ENCODE results near the gene CREG1.
A peak's percentile ranks its signal among the peaks of the same experiment; 100 is the strongest.

The CREG1 gene

GRCh38 chr1:167544447-167545093 lies 9.0 kb downstream of the CREG1 start:
- Histone ChIP-seq H3K9me3 (ENCODE audit: control insufficient read depth, low read length) (no peaks in the 10 kb centered on the region), H3K4me3 (ENCODE audit: low read length) (no peak overlapping the region), H3K4me1 (ENCODE audit: control insufficient read depth, insufficient read depth, low read length) (peaks cover 38% of the 10 kb centered on the region), H3K9ac (ENCODE audit: low read length) (no peak overlapping the region), H3K36me3 (ENCODE audit: control insufficient read depth, insufficient read depth, low read length, severe bottlenecking) (peaks cover 12% of the 10 kb centered on the region), H3K27me3 (replicated peaks; ENCODE audit: control insufficient read depth, insufficient read depth, low read length) (no peaks in the 10 kb centered on the region)
- DNase-seq (ENCODE audit: low read depth) = no peak

- Histone ChIP-seq H3K4me3 (ENCODE audit: low read length) (no peak overlapping the region), H3K36me3 (ENCODE audit: control insufficient read depth, insufficient read depth, low read length, severe bottlenecking) (peaks cover 12% of the 10 kb centered on the region), H3K9ac (ENCODE audit: low read length) (no peak overlapping the region), H3K27me3 (replicated peaks; ENCODE audit: control insufficient read depth, insufficient read depth, low read length) (no peaks in the 10 kb centered on the region), H3K4me1 (ENCODE audit: control insufficient read depth, insufficient read depth, low read length) (peaks cover 37% of the 10 kb centered on the region), H3K9me3 (ENCODE audit: control insufficient read depth, low read length) (no peaks in the 10 kb centered on the region)
- no peak for DNase-seq (ENCODE audit: low read depth)
Measured at GRCh38 chr1:167543199-167543990, 10.2 kb downstream of the CREG1 start.

GRCh38 chr1:167542109-167543032 lies 11.2 kb downstream of the CREG1 start:
- H3K9ac ChIP-seq (ENCODE audit: low read length) = no peak overlapping the region
- no peak for DNase-seq (ENCODE audit: low read depth)
- H3K4me1 ChIP-seq (ENCODE audit: control insufficient read depth, insufficient read depth, low read length) = peaks cover 31% of the 10 kb centered on the region
- no peak overlapping the region for H3K4me3 ChIP-seq (ENCODE audit: low read length)
- H3K27me3 ChIP-seq (replicated peaks; ENCODE audit: control insufficient read depth, insufficient read depth, low read length) = no peaks in the 10 kb centered on the region
- no peaks in the 10 kb centered on the region for H3K9me3 ChIP-seq (ENCODE audit: control insufficient read depth, low read length)
- peaks cover 12% of the 10 kb centered on the region for H3K36me3 ChIP-seq (ENCODE audit: control insufficient read depth, insufficient read depth, low read length, severe bottlenecking)

- Histone ChIP-seq H3K9me3 (ENCODE audit: control insufficient read depth, low read length) (no peaks in the 10 kb centered on the region), H3K4me3 (ENCODE audit: low read length) (no peak overlapping the region), H3K36me3 (ENCODE audit: control insufficient read depth, insufficient read depth, low read length, severe bottlenecking) (peaks cover 12% of the 10 kb centered on the region), H3K9ac (ENCODE audit: low read length) (no peak overlapping the region), H3K27me3 (replicated peaks; ENCODE audit: control insufficient read depth, insufficient read depth, low read length) (no peaks in the 10 kb centered on the region), H3K4me1 (ENCODE audit: control insufficient read depth, insufficient read depth, low read length) (peaks cover 31% of the 10 kb centered on the region)
- DNase-seq (ENCODE audit: low read depth) = peak; percentile 71
Measured at GRCh38 chr1:167541610-167542009, 12.0 kb downstream of the CREG1 start.

GRCh38 chr1:167541003-167541402 lies 12.6 kb downstream of the CREG1 start:
- peak overlapping the region; percentile 49 for H3K9ac ChIP-seq (ENCODE audit: low read length)

GRCh38 chr1:167538657-167539056 lies 14.9 kb downstream of the CREG1 start:
- Histone ChIP-seq H3K9me3 (ENCODE audit: control insufficient read depth, low read length) (no peaks in the 10 kb centered on the region), H3K27me3 (replicated peaks; ENCODE audit: control insufficient read depth, insufficient read depth, low read length) (no peaks in the 10 kb centered on the region), H3K4me1 (ENCODE audit: control insufficient read depth, insufficient read depth, low read length) (peaks cover 31% of the 10 kb centered on the region), H3K9ac (ENCODE audit: low read length) (no peak overlapping the region), H3K36me3 (ENCODE audit: control insufficient read depth, insufficient read depth, low read length, severe bottlenecking) (peaks cover under 1% of the 10 kb centered on the region), H3K4me3 (ENCODE audit: low read length) (no peak overlapping the region)
- DNase-seq (ENCODE audit: low read depth) = no peak

More at GRCh38 chr1:167541003-167541402, 12.6 kb downstream of the CREG1 start:
- Histone ChIP-seq H3K36me3 (ENCODE audit: control insufficient read depth, insufficient read depth, low read length, severe bottlenecking) (peaks cover 10% of the 10 kb centered on the region), H3K4me3 (ENCODE audit: low read length) (peak overlapping the region; percentile 33), H3K27me3 (replicated peaks; ENCODE audit: control insufficient read depth, insufficient read depth, low read length) (no peaks in the 10 kb centered on the region), H3K4me1 (ENCODE audit: control insufficient read depth, insufficient read depth, low read length) (peaks cover 31% of the 10 kb centered on the region), H3K9me3 (ENCODE audit: control insufficient read depth, low read length) (no peaks in the 10 kb centered on the region)
- DNase-seq (ENCODE audit: low read depth) = no peak

- peaks cover 2% of the 10 kb centered on the region for H3K4me1 ChIP-seq (ENCODE audit: control insufficient read depth, insufficient read depth, low read length)
- no peaks in the 10 kb centered on the region for H3K9me3 ChIP-seq (ENCODE audit: control insufficient read depth, low read length)
- no peak overlapping the region for H3K9ac ChIP-seq (ENCODE audit: low read length)
- no peaks in the 10 kb centered on the region for H3K36me3 ChIP-seq (ENCODE audit: control insufficient read depth, insufficient read depth, low read length, severe bottlenecking)
- H3K27me3 ChIP-seq (replicated peaks; ENCODE audit: control insufficient read depth, insufficient read depth, low read length) = peaks cover 9% of the 10 kb centered on the region
- DNase-seq (ENCODE audit: low read depth) = peak; percentile 82
- H3K4me3 ChIP-seq (ENCODE audit: low read length) = no peak overlapping the region
Measured at GRCh38 chr1:167533851-167534300, 19.7 kb downstream of the CREG1 start.

GRCh38 chr1:167532964-167533824 lies 20.4 kb downstream of the CREG1 start:
- H3K36me3 ChIP-seq (ENCODE audit: control insufficient read depth, insufficient read depth, low read length, severe bottlenecking) = no peaks in the 10 kb centered on the region
- H3K4me1 ChIP-seq (ENCODE audit: control insufficient read depth, insufficient read depth, low read length) = no peaks in the 10 kb centered on the region
- DNase-seq (ENCODE audit: low read depth) = no peak
- no peak overlapping the region for H3K4me3 ChIP-seq (ENCODE audit: low read length)
- H3K9me3 ChIP-seq (ENCODE audit: control insufficient read depth, low read length) = no peaks in the 10 kb centered on the region
- H3K27me3 ChIP-seq (replicated peaks; ENCODE audit: control insufficient read depth, insufficient read depth, low read length) = peaks cover 9% of the 10 kb centered on the region
- H3K9ac ChIP-seq (ENCODE audit: low read length) = no peak overlapping the region

GRCh38 chr1:167532375-167532774 lies 21.2 kb downstream of the CREG1 start:
- no peak for DNase-seq (ENCODE audit: low read depth)
- peaks cover 9% of the 10 kb centered on the region for H3K27me3 ChIP-seq (replicated peaks; ENCODE audit: control insufficient read depth, insufficient read depth, low read length)
- H3K9ac ChIP-seq (ENCODE audit: low read length) = no peak overlapping the region
- H3K9me3 ChIP-seq (ENCODE audit: control insufficient read depth, low read length) = no peaks in the 10 kb centered on the region
- H3K36me3 ChIP-seq (ENCODE audit: control insufficient read depth, insufficient read depth, low read length, severe bottlenecking) = no peaks in the 10 kb centered on the region
- no peak overlapping the region for H3K4me3 ChIP-seq (ENCODE audit: low read length)
- H3K4me1 ChIP-seq (ENCODE audit: control insufficient read depth, insufficient read depth, low read length) = no peaks in the 10 kb centered on the region

- DNase-seq (ENCODE audit: low read depth) = no peak
- no peaks in the 10 kb centered on the region for H3K4me1 ChIP-seq (ENCODE audit: control insufficient read depth, insufficient read depth, low read length)
- H3K27me3 ChIP-seq (replicated peaks; ENCODE audit: control insufficient read depth, insufficient read depth, low read length) = peaks cover 26% of the 10 kb centered on the region
- no peak overlapping the region for H3K9ac ChIP-seq (ENCODE audit: low read length)
- H3K36me3 ChIP-seq (ENCODE audit: control insufficient read depth, insufficient read depth, low read length, severe bottlenecking) = no peaks in the 10 kb centered on the region
- H3K4me3 ChIP-seq (ENCODE audit: low read length) = no peak overlapping the region
- no peaks in the 10 kb centered on the region for H3K9me3 ChIP-seq (ENCODE audit: control insufficient read depth, low read length)
Measured at GRCh38 chr1:167529829-167530474, 23.6 kb downstream of the CREG1 start.
